GM12892 (cell line): ENCODE data around the gene ZNF485.
"Not testable (repeated sequence)": the region's sequence is repeated elsewhere in the genome, so short reads cannot be mapped to it uniquely, and the experiment has no call there.

Source experiments
- DNase-seq: peaks from one replicate; pipeline ENCODE4 v3.0.0; 2011; ENCODE audit not compliant: insufficient read length
- FAIRE-seq: peaks from 2 replicates; lab custom pipeline; 2011; peaks lifted over from hg19 to GRCh38; lab: Jason Lieb, UNC
- POLR2A ChIP-seq: IDR thresholded peaks from 2 replicates; pipeline ENCODE4 v1.6.1; 2011; ENCODE audit warnings: low read depth, low read length, control low read depth
- POLR2AphosphoS5 ChIP-seq: IDR thresholded peaks from 2 replicates; pipeline ENCODE4 v1.6.1; 2011; ENCODE audit warnings: low read depth, low read length, control low read depth
- TAF1 ChIP-seq: IDR thresholded peaks from 2 replicates; pipeline ENCODE4 v1.6.1; 2011; ENCODE audit warnings: low read depth, mild to moderate bottlenecking, control low read depth, low read length, borderline replicate concordance

ZNF485 gene

GRCh38 chr10:43616697-43617370 lies 10.6 kb downstream of the ZNF485 start:
- TF ChIP-seq POLR2AphosphoS5 (no peak), POLR2A (no peak), TAF1 (no peak)
- DNase-seq (no peak), FAIRE-seq (no peak)

GRCh38 chr10:43619368-43619767 lies 13.1 kb downstream of the ZNF485 start:
- DNase-seq (no peak), FAIRE-seq (no peak)
- TF ChIP-seq TAF1 (no peak), POLR2A (no peak), POLR2AphosphoS5 (no peak)

- TF ChIP-seq POLR2A (no peak), TAF1 (no peak), POLR2AphosphoS5 (no peak)
- DNase-seq = no peak
- no peak for FAIRE-seq
Observed at GRCh38 chr10:43622038-43622437, 15.8 kb downstream of the ZNF485 start.

GRCh38 chr10:43623351-43623750 lies 17.1 kb downstream of the ZNF485 start:
- FAIRE-seq = no peak
- no peak for DNase-seq
- TF ChIP-seq POLR2AphosphoS5 = no peak
- TF ChIP-seq POLR2A = no peak
- TF ChIP-seq TAF1 = no peak

- FAIRE-seq (peak; percentile 14), DNase-seq (no peak)
- TF ChIP-seq POLR2A = no peak
- no peak for TF ChIP-seq POLR2AphosphoS5
- no peak for TF ChIP-seq TAF1
Observed at GRCh38 chr10:43627942-43628341, 21.7 kb downstream of the ZNF485 start.

- TF ChIP-seq POLR2AphosphoS5 (no peak), TAF1 (no peak), POLR2A (no peak)
- no peak for FAIRE-seq
- DNase-seq = no peak
Observed at GRCh38 chr10:43628956-43629355, 22.7 kb downstream of the ZNF485 start.

GRCh38 chr10:43635816-43636215 lies 29.6 kb downstream of the ZNF485 start:
- not testable (repeated sequence) for FAIRE-seq, DNase-seq

- no peak for TF ChIP-seq POLR2AphosphoS5
- no peak for TF ChIP-seq TAF1
- no peak for TF ChIP-seq POLR2A
- FAIRE-seq = no peak
- no peak for DNase-seq
Observed at GRCh38 chr10:43640603-43641002, 34.4 kb downstream of the ZNF485 start.

- FAIRE-seq (no peak), DNase-seq (no peak)
- TF ChIP-seq TAF1 (no peak), POLR2AphosphoS5 (no peak), POLR2A (no peak)
Observed at GRCh38 chr10:43644252-43644651, 38.0 kb downstream of the ZNF485 start.

GRCh38 chr10:43645866-43646265 lies 39.6 kb downstream of the ZNF485 start:
- DNase-seq (no peak), FAIRE-seq (no peak)
- TF ChIP-seq POLR2AphosphoS5 (no peak), POLR2A (no peak), TAF1 (no peak)

GRCh38 chr10:43647576-43647975 lies 41.3 kb downstream of the ZNF485 start:
- no peak for DNase-seq
- TF ChIP-seq POLR2AphosphoS5 = no peak
- no peak for TF ChIP-seq TAF1
- no peak for TF ChIP-seq POLR2A
- no peak for FAIRE-seq

- no peak for TF ChIP-seq POLR2A
- no peak for TF ChIP-seq POLR2AphosphoS5
- no peak for TF ChIP-seq TAF1
- DNase-seq = no peak
- FAIRE-seq = peak; percentile 56
Observed at GRCh38 chr10:43648095-43648397, 41.8 kb downstream of the ZNF485 start.

- FAIRE-seq (peak; percentile 84), DNase-seq (peak; percentile 87)
- TF ChIP-seq TAF1 (no peak), POLR2A (0 out of 2 replicates have a peak, but pooled peaks have one; percentile 28)
Observed at GRCh38 chr10:43648398-43649184, 42.4 kb downstream of the ZNF485 start, which contains the start of gene ZNF32. ZNF32 (minus strand) TSS chr10:43648881; CDS start chr10:43646133, 2,748 bp downstream.
